ENCODE measurements around the gene B3GAT3. TPM values are rescaled to one million over a fixed set of nuclear protein-coding genes. Genes with fewer than 3 reads are reported as not detected.
"Not testable (repeated sequence)": the region's sequence is repeated elsewhere in the genome, so short reads cannot be mapped to it uniquely, and the experiment has no call there.

The B3GAT3 gene
- total RNA-seq, 4 donors from 2014 or later, result 28.0 to 47.4 (median 40.8) TPM

- H3K27me3 ChIP-seq, result no peaks in the 10 kb centered on the region
- peaks cover 16 to 37% (median 25%) of the 10 kb centered on the region in 4 donors for H3K4me1 ChIP-seq
- peaks cover 0 to 25% (median 12%) of the 10 kb centered on the region in 4 donors for H3K36me3 ChIP-seq
- no peak for TF ChIP-seq EP300 (IDR thresholded peaks at IDR 0.05; ENCODE audit: low read depth)
- no peak for TF ChIP-seq POLR2A (IDR thresholded peaks at IDR 0.05)
- peak in 1 of 5 experiments; percentile 8 for TF ChIP-seq CTCF (IDR thresholded peaks at IDR 0.05)
- in situ Hi-C loops (cut with MboI; ENCODE audit: low pct_ligation_motif_present in 1 of 4, low pct_unique_long_range_greater_than_20kb in 1 of 4, low sequenced_read_pairs in 3 of 4) (loop anchor here in 1 of 4 donors (25.0 kb wide), 1 partner anchor 273 kb away; no protein-coding TSS in a partner anchor), intact Hi-C loops (cut with DNase I; ENCODE audit: low total_unique reads) (no loop called here)
- WGBS, 2 donors (ENCODE audit: low coverage in 1 of 2), result 44 to 69% methylated on average over 9 to 18 of the region's 18 CpGs
- DNase-seq, result no peak
- no peaks in the 10 kb centered on the region for H3K9me3 ChIP-seq
- no peak overlapping the region for H3K27ac ChIP-seq
- H3K4me3 ChIP-seq, result no peak overlapping the region
Observed at GRCh38 chr11:62588966-62589637, 32.7 kb downstream of the B3GAT3 start.

- Histone ChIP-seq H3K36me3 (peaks cover 0 to 31% (median 10%) of the 10 kb centered on the region in 4 donors), H3K4me1 (peaks cover 3 to 12% (median 6%) of the 10 kb centered on the region in 4 donors)
- H3K4me3 ChIP-seq; H3K9me3 ChIP-seq; intact Hi-C loops (cut with DNase I; ENCODE audit: low total_unique reads); H3K27me3 ChIP-seq; H3K27ac ChIP-seq; DNase-seq: not testable (repeated sequence)
- 86% methylated on average over 7 of the region's 7 CpGs; no CpG with 5 or more reads in 1 of the 2 donors for WGBS, 2 donors (ENCODE audit: low coverage in 1 of 2)
- in situ Hi-C loops (cut with MboI; ENCODE audit: low pct_ligation_motif_present in 1 of 4, low pct_unique_long_range_greater_than_20kb in 1 of 4, low sequenced_read_pairs in 3 of 4), result loop anchor here in 1 of 4 donors (25.0 kb wide), 1 partner anchor 277 kb away; no protein-coding TSS in a partner anchor
Observed at GRCh38 chr11:62585356-62585755, 36.4 kb downstream of the B3GAT3 start.

- H3K27me3 ChIP-seq; H3K4me1 ChIP-seq; intact Hi-C loops (cut with DNase I; ENCODE audit: low total_unique reads); H3K9me3 ChIP-seq; DNase-seq; H3K4me3 ChIP-seq; H3K27ac ChIP-seq: not testable (repeated sequence)
- in situ Hi-C loops (cut with MboI; ENCODE audit: low pct_ligation_motif_present in 1 of 4, low pct_unique_long_range_greater_than_20kb in 1 of 4, low sequenced_read_pairs in 3 of 4), result loop anchor here in 1 of 4 donors (25.0 kb wide), 1 partner anchor 281 kb away; no protein-coding TSS in a partner anchor
- peaks cover 0 to 28% (median 2%) of the 10 kb centered on the region in 4 donors for H3K36me3 ChIP-seq
- 94 to 100% methylated on average over 3 to 4 of the region's 4 CpGs for WGBS, 2 donors (ENCODE audit: low coverage in 1 of 2)
Observed at GRCh38 chr11:62581735-62582134, 40.1 kb downstream of the B3GAT3 start.

GRCh38 chr11:62580959-62581715, 40.6 kb downstream of the B3GAT3 start:
- H3K4me1 ChIP-seq, result peaks cover 0 to 11% (median 10%) of the 10 kb centered on the region in 4 donors
- no peaks in the 10 kb centered on the region for H3K27me3 ChIP-seq
- peaks cover 0 to 22% (median 2%) of the 10 kb centered on the region in 4 donors for H3K36me3 ChIP-seq
- no peak overlapping the region for H3K4me3 ChIP-seq
- intact Hi-C loops (cut with DNase I; ENCODE audit: low total_unique reads), result no loop called here
- H3K27ac ChIP-seq, result no peak overlapping the region
- no peaks in the 10 kb centered on the region for H3K9me3 ChIP-seq
- DNase-seq, result no peak
- TF ChIP-seq POLR2AphosphoS5 (IDR thresholded peaks at IDR 0.05) (no peak), EP300 (IDR thresholded peaks at IDR 0.05; ENCODE audit: low read depth) (no peak), CTCF (IDR thresholded peaks at IDR 0.05) (no peak), POLR2A (IDR thresholded peaks at IDR 0.05) (no peak)
- WGBS, 2 donors (ENCODE audit: low coverage in 1 of 2), result 94% methylated on average over 18 of the region's 18 CpGs; no CpG with 5 or more reads in 1 of the 2 donors
- in situ Hi-C loops (cut with MboI; ENCODE audit: low pct_ligation_motif_present in 1 of 4, low pct_unique_long_range_greater_than_20kb in 1 of 4, low sequenced_read_pairs in 3 of 4), result loop anchor here in 1 of 4 donors (25.0 kb wide), 1 partner anchor 281 kb away; no protein-coding TSS in a partner anchor

- DNase-seq, result no peak
- no peaks in the 10 kb centered on the region for H3K27me3 ChIP-seq
- H3K9me3 ChIP-seq, result no peaks in the 10 kb centered on the region
- H3K27ac ChIP-seq, result no peak overlapping the region
- H3K4me1 ChIP-seq, result peaks cover 9 to 28% (median 26%) of the 10 kb centered on the region in 4 donors
- no peak overlapping the region for H3K4me3 ChIP-seq
- 67 to 94% methylated on average over 1 to 2 of the region's 2 CpGs for WGBS, 2 donors (ENCODE audit: low coverage in 1 of 2)
- TF ChIP-seq POLR2A (IDR thresholded peaks at IDR 0.05), result no peak
- TF ChIP-seq POLR2AphosphoS5 (IDR thresholded peaks at IDR 0.05), result no peak
- no peak for TF ChIP-seq EP300 (IDR thresholded peaks at IDR 0.05; ENCODE audit: low read depth)
- TF ChIP-seq CTCF (IDR thresholded peaks at IDR 0.05), result no peak
- H3K36me3 ChIP-seq, result peaks cover 0 to 17% (median 0%) of the 10 kb centered on the region in 4 donors
- in situ Hi-C loops (cut with MboI; ENCODE audit: low pct_ligation_motif_present in 1 of 4, low pct_unique_long_range_greater_than_20kb in 1 of 4, low sequenced_read_pairs in 3 of 4), result loop anchor here in 1 of 4 donors (25.0 kb wide), 1 partner anchor 283 kb away; no protein-coding TSS in a partner anchor
- intact Hi-C loops (cut with DNase I; ENCODE audit: low total_unique reads), result no loop called here
Observed at GRCh38 chr11:62579252-62579651, 42.5 kb downstream of the B3GAT3 start.
